Measurements from ENCODE around the gene MINAR1. TPM values are rescaled to one million over a fixed set of nuclear protein-coding genes. Genes with fewer than 3 reads are reported as not detected.
"Not testable (repeated sequence)": the region's sequence is repeated elsewhere in the genome, so short reads cannot be mapped to it uniquely, and the experiment has no call there.

Gene MINAR1
- total and polyA plus RNA-seq, 7 donors, result 0.03 to 0.23 (median 0.10) TPM; not detected in 1

GRCh38 chr15:79416876-79417275 is 15.3 kb upstream of the MINAR1 start:
- no peak for TF ChIP-seq CTCF (IDR thresholded peaks at IDR 0.05)
- H3K27ac ChIP-seq, result no peak overlapping the region
- no peaks in the 10 kb centered on the region for H3K4me1 ChIP-seq
- WGBS, 3 donors, result 90 to 95% (median 93%) methylated on average over 2 of the region's 2 CpGs
- intact Hi-C loops (cut with DNase I), result no loop called here
- no peak for ATAC-seq
- DNase-seq, result no peak
- peaks cover 0 to 5% (median 0%) of the 10 kb centered on the region in 3 donors for H3K27me3 ChIP-seq (ENCODE audit: insufficient read depth in 3 of 3, low read length in 2 of 3)
- H3K9me3 ChIP-seq, result no peaks in the 10 kb centered on the region
- H3K4me3 ChIP-seq, result no peak overlapping the region
- H3K36me3 ChIP-seq (ENCODE audit: insufficient read depth in 1 of 2, low read depth in 1 of 2), result no peaks in the 10 kb centered on the region

- 27 to 44% (median 36%) methylated on average over 9 of the region's 9 CpGs for WGBS, 3 donors
- ATAC-seq, result no peak
- H3K4me3 ChIP-seq, result no peak overlapping the region
- H3K9me3 ChIP-seq, result no peaks in the 10 kb centered on the region
- no peaks in the 10 kb centered on the region for H3K36me3 ChIP-seq (ENCODE audit: insufficient read depth in 1 of 2, low read depth in 1 of 2)
- H3K27me3 ChIP-seq (ENCODE audit: insufficient read depth in 3 of 3, low read length in 2 of 3), result peaks cover 0 to 8% (median 0%) of the 10 kb centered on the region in 3 donors
- intact Hi-C loops (cut with DNase I), result no loop called here
- no peaks in the 10 kb centered on the region for H3K4me1 ChIP-seq
- DNase-seq, result no peak
- H3K27ac ChIP-seq, result no peak overlapping the region
- TF ChIP-seq CTCF (IDR thresholded peaks at IDR 0.05), result no peak
Measured at GRCh38 chr15:79418693-79419279, 13.3 kb upstream of the MINAR1 start.

DNA sequence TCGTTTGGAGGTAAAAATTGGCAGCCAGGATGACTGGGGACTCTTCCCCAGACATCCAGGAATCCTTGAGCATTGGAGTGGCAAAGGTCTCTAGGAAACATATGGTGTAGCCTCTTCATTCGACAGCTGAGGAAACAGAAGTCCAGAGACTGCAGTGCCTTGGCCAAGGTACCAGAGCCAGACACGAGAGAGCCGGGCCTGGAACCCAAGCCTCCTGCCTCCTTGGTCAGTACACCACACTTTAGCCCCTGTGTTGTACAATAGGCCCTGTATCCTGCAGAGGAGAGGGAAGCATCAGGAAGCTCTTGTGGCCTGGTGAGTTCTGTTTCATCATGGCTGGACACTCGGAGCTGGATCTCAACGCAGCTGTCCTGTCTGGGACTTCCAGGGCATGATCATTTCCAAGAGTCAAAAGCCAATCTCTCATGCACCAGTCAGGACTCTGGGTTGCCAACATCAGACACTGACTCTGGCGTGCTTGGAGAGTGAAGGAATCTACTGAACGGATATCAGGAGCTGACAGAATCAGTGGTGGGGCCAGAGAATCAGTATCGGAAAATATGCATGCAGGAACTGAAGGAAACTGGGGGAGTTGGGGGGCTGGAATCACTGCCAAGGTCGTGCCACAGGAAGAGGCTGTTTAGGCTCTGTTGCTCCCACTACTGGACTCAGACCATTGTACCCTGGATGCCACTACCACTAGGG is 6.4 kb upstream of the MINAR1 start:
- no peak for DNase-seq
- WGBS, 3 donors, result 65 to 77% (median 68%) methylated on average over 10 of the region's 10 CpGs
- H3K36me3 ChIP-seq (ENCODE audit: insufficient read depth in 1 of 2, low read depth in 1 of 2), result no peaks in the 10 kb centered on the region
- TF ChIP-seq CTCF (IDR thresholded peaks at IDR 0.05), result no peak
- H3K4me1 ChIP-seq, result no peaks in the 10 kb centered on the region
- no peak for ATAC-seq
- H3K27me3 ChIP-seq (ENCODE audit: insufficient read depth in 3 of 3, low read length in 2 of 3), result peaks cover 0 to 44% (median 10%) of the 10 kb centered on the region in 3 donors
- intact Hi-C loops (cut with DNase I), result no loop called here
- H3K27ac ChIP-seq, result no peak overlapping the region
- no peaks in the 10 kb centered on the region for H3K9me3 ChIP-seq
- no peak overlapping the region for H3K4me3 ChIP-seq

DNA sequence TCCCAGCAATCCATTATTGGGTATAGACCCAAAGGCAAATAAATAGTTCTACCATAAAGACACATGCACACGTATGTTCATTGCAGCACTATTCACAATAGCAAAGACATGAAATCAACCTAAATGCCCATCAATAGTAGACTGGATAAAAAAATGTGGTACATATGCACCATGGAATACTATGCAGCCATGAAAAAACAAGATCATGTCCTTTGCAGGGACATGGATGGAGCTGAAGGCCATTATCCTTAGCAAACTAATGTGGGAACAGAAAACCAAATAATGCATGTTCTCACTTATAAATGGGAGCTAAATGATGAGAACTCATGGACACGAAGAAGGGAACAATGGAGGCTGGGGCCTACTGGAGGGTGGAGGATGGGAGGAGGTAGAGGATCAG is 5.2 kb upstream of the MINAR1 start:
- H3K27me3 ChIP-seq (ENCODE audit: insufficient read depth in 3 of 3, low read length in 2 of 3), result peaks cover 0 to 49% (median 19%) of the 10 kb centered on the region in 3 donors
- 95 to 97% (median 96%) methylated on average over 2 of the region's 2 CpGs for WGBS, 3 donors
- intact Hi-C loops (cut with DNase I), result not testable (repeated sequence)

GRCh38 chr15:79427781-79428598 is 4.1 kb upstream of the MINAR1 start:
- DNase-seq (no peak), ATAC-seq (no peak)
- no peak overlapping the region for H3K4me3 ChIP-seq
- H3K27ac ChIP-seq, result no peak overlapping the region
- no peaks in the 10 kb centered on the region for H3K9me3 ChIP-seq
- peaks cover 0 to 57% (median 27%) of the 10 kb centered on the region in 3 donors for H3K27me3 ChIP-seq (ENCODE audit: insufficient read depth in 3 of 3, low read length in 2 of 3)
- no peak for TF ChIP-seq CTCF (IDR thresholded peaks at IDR 0.05)
- peaks cover 4% of the 10 kb centered on the region for H3K4me1 ChIP-seq
- intact Hi-C loops (cut with DNase I), result no loop called here
- 37 to 47% (median 41%) methylated on average over 5 of the region's 5 CpGs for WGBS, 3 donors
- H3K36me3 ChIP-seq (ENCODE audit: insufficient read depth in 1 of 2, low read depth in 1 of 2), result no peaks in the 10 kb centered on the region

More for the DNA sequence above, 5.2 kb upstream of the MINAR1 start:
- H3K36me3 ChIP-seq (ENCODE audit: insufficient read depth in 1 of 2, low read depth in 1 of 2); H3K27ac ChIP-seq; H3K4me3 ChIP-seq; ATAC-seq; H3K4me1 ChIP-seq; H3K9me3 ChIP-seq; DNase-seq: not testable (repeated sequence)

Data from psoas muscle (tissue), 8 donors.